Neural progenitor cell (in vitro differentiated cells): ENCODE measurements around the gene NRG3. TPM values are rescaled to one million over a fixed set of nuclear protein-coding genes. Genes with fewer than 3 reads are reported as not detected.

Experiments
- DNase-seq: peaks from one replicate; pipeline ENCODE4 v3.0.0-alpha.2; 2016; ENCODE audit warnings: low spot score
- H2AFZ ChIP-seq: fragments of 200-600 bp; sonication (generic); replicated peaks from 2 replicates; pipeline ENCODE4 v1.6.1; 2016; ENCODE audit warnings: antibody characterized with exemption
- H3F3A ChIP-seq: fragments of 200-600 bp; sonication (generic); 2 replicates; pipeline ENCODE4 v1.6.1; 2016; ENCODE audit warnings: antibody characterized with exemption, low read depth
- H3K27ac ChIP-seq: fragments of 200-600 bp; sonication (generic); 2 replicates; pipeline ENCODE4 v1.5.1; 2016; ENCODE audit warnings: mild to moderate bottlenecking
- H3K27me3 ChIP-seq: fragments of 200-600 bp; sonication (generic); 2 replicates; pipeline ENCODE4 v1.6.1; 2016; ENCODE audit warnings: mild to moderate bottlenecking, moderate library complexity
- H3K36me3 ChIP-seq: fragments of 200-600 bp; sonication (generic); 2 replicates; pipeline ENCODE4 v1.5.1; 2016
- H3K4me1 ChIP-seq: fragments of 200-600 bp; sonication (generic); 2 replicates; pipeline ENCODE4 v1.6.1; 2016; ENCODE audit warnings: mixed run types
- H3K4me2 ChIP-seq: fragments of 200-600 bp; sonication (generic); 2 replicates; pipeline ENCODE4 v1.6.1; 2016
- H3K4me3 ChIP-seq: fragments of 200-600 bp; sonication (generic); 2 replicates; pipeline ENCODE4 v1.5.1; 2016
- H3K79me2 ChIP-seq: fragments of 200-600 bp; sonication (generic); 2 replicates; pipeline ENCODE4 v1.6.1; 2016; ENCODE audit warnings: low read depth
- H3K9ac ChIP-seq: fragments of 200-600 bp; sonication (generic); 2 replicates; pipeline ENCODE4 v1.6.1; 2016
- H3K9me3 ChIP-seq: fragments of 200-600 bp; sonication (generic); 2 replicates; pipeline ENCODE4 v1.5.1; 2016; ENCODE audit warnings: low read depth
- H4K20me1 ChIP-seq: fragments of 200-600 bp; sonication (generic); 2 replicates; pipeline ENCODE4 v1.6.1; 2016; ENCODE audit warnings: low read depth
- H3K27ac Mint-ChIP-seq: 3 replicates; pipeline ENCODE4 v1.8.0; 2021; ENCODE audit warnings: mixed read lengths
- H3K27me3 Mint-ChIP-seq: 2 replicates; pipeline ENCODE4 v1.8.0; 2022; ENCODE audit warnings: low read depth, mild to moderate bottlenecking, inconsistent platforms, moderate library complexity, mixed read lengths; ENCODE audit not compliant: insufficient read depth
- H3K36me3 Mint-ChIP-seq: 3 replicates; pipeline ENCODE4 v1.8.0; 2021; ENCODE audit warnings: mixed read lengths
- H3K4me1 Mint-ChIP-seq: 3 replicates; pipeline ENCODE4 v1.8.0; 2021; ENCODE audit warnings: mixed read lengths
- H3K4me3 Mint-ChIP-seq: 3 replicates; pipeline ENCODE4 v1.8.0; 2021; ENCODE audit warnings: mild to moderate bottlenecking, moderate library complexity, mixed read lengths
- H3K9me3 Mint-ChIP-seq: 3 replicates; pipeline ENCODE4 v1.8.0; 2020; ENCODE audit warnings: mixed read lengths
- EZH2 ChIP-seq: fragments of 200-600 bp; sonication (generic); IDR thresholded peaks from 2 replicates; pipeline ENCODE4 v1.6.1; 2017; ENCODE audit warnings: antibody characterized with exemption, mild to moderate bottlenecking, moderate library complexity
- EZH2phosphoT487 ChIP-seq: fragments of 200-600 bp; sonication (generic); IDR thresholded peaks from 2 replicates; pipeline ENCODE4 v1.6.1; 2017; ENCODE audit warnings: antibody characterized with exemption
- total RNA-seq: library from RNA; depleted of rRNA; stranded (reverse); fragments of >200 nt; gene quantifications from 2 replicates; pipeline ENCODE4 v1.2.3, GENCODE V29; 2015; ENCODE audit warnings: low replicate concordance
- TF ChIP-seq, protein P1 (sequence below): fragments of 200-600 bp; sonication (generic); IDR thresholded peaks from 2 replicates; pipeline ENCODE4 v1.5.1; 2017; ENCODE audit warnings: antibody characterized with exemption, mild to moderate bottlenecking

Gene NRG3
- total RNA-seq, 1 donor from 2014 or later: 1.9 TPM

DNA sequence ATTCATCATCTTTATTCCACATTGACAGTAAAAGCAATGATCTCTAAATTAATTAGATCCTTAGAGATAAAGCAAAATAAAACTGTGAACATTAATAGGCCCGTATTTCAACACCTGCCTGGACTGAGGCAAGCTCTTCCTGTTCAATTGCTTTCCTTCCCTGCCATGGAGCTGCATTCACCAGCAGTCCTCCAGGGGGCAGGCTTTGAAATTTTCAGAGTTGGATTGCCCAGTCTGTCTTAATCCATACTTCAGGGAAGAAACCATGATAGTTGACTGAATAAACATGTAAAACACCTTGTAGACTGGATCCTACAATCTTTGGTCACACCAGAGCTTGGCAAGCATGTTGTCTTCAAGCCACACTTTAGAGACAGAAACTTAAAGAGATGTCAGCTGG, 936.6 kb downstream of the NRG3 start:
- H3K27ac Mint-ChIP-seq: no peak overlapping the region
- no peaks in the 10 kb centered on the region for H3K9me3 Mint-ChIP-seq
- no peaks in the 10 kb centered on the region for H3K79me2 ChIP-seq
- DNase-seq: peak; percentile 44
- no peaks in the 10 kb centered on the region for H3K4me1 ChIP-seq
- H3K27me3 Mint-ChIP-seq: no peaks in the 10 kb centered on the region
- H2AFZ ChIP-seq: no peak overlapping the region
- H3K36me3 Mint-ChIP-seq: no peaks in the 10 kb centered on the region
- no peak overlapping the region for H3K4me3 ChIP-seq
- peaks cover 8% of the 10 kb centered on the region for H3K4me1 Mint-ChIP-seq
- no peaks in the 10 kb centered on the region for H3F3A ChIP-seq
- no peak overlapping the region for H3K4me3 Mint-ChIP-seq
- H3K9me3 ChIP-seq: no peaks in the 10 kb centered on the region
- H3K9ac ChIP-seq: no peak overlapping the region
- H4K20me1 ChIP-seq: no peaks in the 10 kb centered on the region
- H3K36me3 ChIP-seq: no peaks in the 10 kb centered on the region
- TF ChIP-seq, protein P1, sequence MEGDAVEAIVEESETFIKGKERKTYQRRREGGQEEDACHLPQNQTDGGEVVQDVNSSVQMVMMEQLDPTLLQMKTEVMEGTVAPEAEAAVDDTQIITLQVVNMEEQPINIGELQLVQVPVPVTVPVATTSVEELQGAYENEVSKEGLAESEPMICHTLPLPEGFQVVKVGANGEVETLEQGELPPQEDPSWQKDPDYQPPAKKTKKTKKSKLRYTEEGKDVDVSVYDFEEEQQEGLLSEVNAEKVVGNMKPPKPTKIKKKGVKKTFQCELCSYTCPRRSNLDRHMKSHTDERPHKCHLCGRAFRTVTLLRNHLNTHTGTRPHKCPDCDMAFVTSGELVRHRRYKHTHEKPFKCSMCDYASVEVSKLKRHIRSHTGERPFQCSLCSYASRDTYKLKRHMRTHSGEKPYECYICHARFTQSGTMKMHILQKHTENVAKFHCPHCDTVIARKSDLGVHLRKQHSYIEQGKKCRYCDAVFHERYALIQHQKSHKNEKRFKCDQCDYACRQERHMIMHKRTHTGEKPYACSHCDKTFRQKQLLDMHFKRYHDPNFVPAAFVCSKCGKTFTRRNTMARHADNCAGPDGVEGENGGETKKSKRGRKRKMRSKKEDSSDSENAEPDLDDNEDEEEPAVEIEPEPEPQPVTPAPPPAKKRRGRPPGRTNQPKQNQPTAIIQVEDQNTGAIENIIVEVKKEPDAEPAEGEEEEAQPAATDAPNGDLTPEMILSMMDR: peak; percentile 78
- no peak for TF ChIP-seq EZH2
- no peak overlapping the region for H3K4me2 ChIP-seq
- H3K27ac ChIP-seq: no peak overlapping the region
- H3K27me3 ChIP-seq: no peaks in the 10 kb centered on the region

DNA sequence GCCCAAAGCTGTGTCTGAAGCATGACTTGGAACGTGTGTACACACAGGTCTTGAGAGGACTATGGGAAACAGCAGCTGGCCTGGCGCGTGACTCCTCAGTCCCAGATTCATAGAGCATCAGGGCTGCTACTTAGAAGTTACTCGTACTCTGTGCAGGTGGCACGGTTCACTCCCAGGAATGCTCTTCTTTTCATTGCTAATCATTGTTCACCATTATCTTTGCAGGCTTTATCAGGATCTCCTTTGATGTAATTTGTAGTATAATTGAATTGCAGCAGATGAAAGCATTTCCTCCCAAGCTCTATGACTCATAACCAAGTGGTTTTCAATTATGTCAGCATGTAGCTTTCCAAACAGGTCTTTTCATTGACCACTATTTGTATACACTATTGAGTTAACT, 938.9 kb downstream of the NRG3 start:
- no peak overlapping the region for H3K9ac ChIP-seq
- no peaks in the 10 kb centered on the region for H3F3A ChIP-seq
- H3K79me2 ChIP-seq: no peaks in the 10 kb centered on the region
- Mint-ChIP-seq H3K27me3 (no peaks in the 10 kb centered on the region), H3K4me1 (peaks cover 18% of the 10 kb centered on the region), H3K36me3 (no peaks in the 10 kb centered on the region), H3K4me3 (no peak overlapping the region), H3K9me3 (peaks cover 2% of the 10 kb centered on the region), H3K27ac (no peak overlapping the region)
- H3K4me2 ChIP-seq: no peak overlapping the region
- no peaks in the 10 kb centered on the region for H3K27me3 ChIP-seq
- TF ChIP-seq, protein P1: no peak
- TF ChIP-seq EZH2phosphoT487: no peak
- H3K9me3 ChIP-seq: no peaks in the 10 kb centered on the region
- no peaks in the 10 kb centered on the region for H4K20me1 ChIP-seq
- no peaks in the 10 kb centered on the region for H3K36me3 ChIP-seq
- H2AFZ ChIP-seq: no peak overlapping the region
- no peaks in the 10 kb centered on the region for H3K4me1 ChIP-seq
- no peak for DNase-seq
- no peak overlapping the region for H3K4me3 ChIP-seq
- no peak overlapping the region for H3K27ac ChIP-seq

DNA sequence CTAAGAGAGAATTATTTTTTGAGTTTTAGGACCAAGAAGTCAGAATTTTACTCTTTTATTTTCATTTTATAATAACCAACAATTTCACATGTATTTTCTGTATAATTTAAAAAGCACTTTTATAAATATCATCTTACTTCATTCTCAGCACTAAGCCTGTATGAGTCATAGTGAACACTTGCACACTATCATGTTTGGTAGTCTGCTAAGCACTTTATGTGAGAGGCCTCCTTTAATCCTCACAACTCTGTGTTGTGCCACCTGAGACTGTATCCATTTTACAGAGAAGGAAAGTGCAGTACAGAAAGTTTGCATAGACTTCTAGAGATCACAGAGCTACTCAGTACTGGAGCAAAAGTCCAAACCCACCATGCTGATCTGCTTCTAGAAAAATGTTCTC, 939.6 kb downstream of the NRG3 start:
- no peak overlapping the region for H2AFZ ChIP-seq
- H3K4me1 ChIP-seq: peaks cover 1% of the 10 kb centered on the region
- no peaks in the 10 kb centered on the region for H3K36me3 ChIP-seq
- peaks cover 2% of the 10 kb centered on the region for H3K9me3 Mint-ChIP-seq
- no peak overlapping the region for H3K27ac ChIP-seq
- H3K4me1 Mint-ChIP-seq: peaks cover 20% of the 10 kb centered on the region
- H3K9me3 ChIP-seq: no peaks in the 10 kb centered on the region
- H3K4me3 ChIP-seq: no peak overlapping the region
- no peaks in the 10 kb centered on the region for H3K79me2 ChIP-seq
- no peak overlapping the region for H3K9ac ChIP-seq
- H3K27me3 ChIP-seq: no peaks in the 10 kb centered on the region
- TF ChIP-seq EZH2: no peak
- TF ChIP-seq EZH2phosphoT487: no peak
- TF ChIP-seq, protein P1: no peak
- no peak for DNase-seq
- H3F3A ChIP-seq: no peaks in the 10 kb centered on the region
- no peaks in the 10 kb centered on the region for H3K36me3 Mint-ChIP-seq
- H3K27ac Mint-ChIP-seq: no peak overlapping the region
- no peak overlapping the region for H3K4me2 ChIP-seq
- no peaks in the 10 kb centered on the region for H4K20me1 ChIP-seq
- H3K4me3 Mint-ChIP-seq: no peak overlapping the region
- H3K27me3 Mint-ChIP-seq: no peaks in the 10 kb centered on the region

DNA sequence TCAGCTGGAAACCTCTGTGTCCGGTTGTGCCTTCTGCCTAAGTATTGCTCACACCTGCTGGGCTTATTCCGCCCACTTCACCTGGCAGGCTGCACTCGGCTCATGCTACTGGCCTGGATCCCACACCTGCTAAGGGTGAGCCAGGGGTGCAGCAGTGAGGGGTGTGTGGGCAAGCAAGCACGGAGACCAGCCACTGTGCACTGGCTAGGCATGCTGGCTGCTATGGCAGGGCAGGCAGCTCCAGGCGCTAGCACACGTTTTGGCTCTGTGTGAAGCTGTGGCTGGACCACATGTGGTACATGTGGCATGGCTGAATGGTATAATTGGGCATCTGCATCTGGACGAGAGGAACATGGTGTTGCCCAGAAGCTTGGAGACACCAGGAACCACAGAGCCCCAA, 940.7 kb downstream of the NRG3 start:
- Mint-ChIP-seq H3K4me1 (peaks cover 22% of the 10 kb centered on the region), H3K36me3 (no peaks in the 10 kb centered on the region), H3K4me3 (no peak overlapping the region), H3K27ac (no peak overlapping the region), H3K27me3 (no peaks in the 10 kb centered on the region), H3K9me3 (peaks cover 2% of the 10 kb centered on the region)
- Histone ChIP-seq H3K79me2 (no peaks in the 10 kb centered on the region), H3K27ac (no peak overlapping the region), H4K20me1 (no peaks in the 10 kb centered on the region), H3K4me2 (no peak overlapping the region), H3K4me3 (no peak overlapping the region), H2AFZ (no peak overlapping the region), H3K9ac (no peak overlapping the region), H3K9me3 (no peaks in the 10 kb centered on the region), H3F3A (no peaks in the 10 kb centered on the region), H3K27me3 (no peaks in the 10 kb centered on the region), H3K36me3 (no peaks in the 10 kb centered on the region), H3K4me1 (peaks cover 4% of the 10 kb centered on the region)
- TF ChIP-seq EZH2phosphoT487 (no peak), EZH2 (no peak)
- TF ChIP-seq, protein P1: no peak
- no peak for DNase-seq
